OCI-LY1 (cell line): Measurements from ENCODE around the gene DYNLL1.

ENCODE experiments used
- H2AFZ ChIP-seq: fragments of 200-600 bp; sonication (generic), shearing (Covaris generic); 2 replicates; pipeline ENCODE4 v1.6.0; 2014; ENCODE audit warnings: antibody characterized with exemption, mild to moderate bottlenecking, low read length
- H3F3A ChIP-seq: fragments of 200-600 bp; sonication (generic), shearing (Covaris generic); 2 replicates; pipeline ENCODE4 v1.6.0; 2014; ENCODE audit warnings: mild to moderate bottlenecking, antibody characterized with exemption, low read length, moderate library complexity; ENCODE audit not compliant: insufficient read depth
- H3K27ac ChIP-seq: fragments of 200-600 bp; sonication (generic); 2 replicates; pipeline ENCODE4 v1.5.1; 2014; ENCODE audit warnings: low read length, mixed run types, mild to moderate bottlenecking, low read depth; ENCODE audit not compliant: poor library complexity, severe bottlenecking
- H3K27me3 ChIP-seq: fragments of 200-600 bp; sonication (generic); 2 replicates; pipeline ENCODE4 v1.6.0; 2014; ENCODE audit warnings: antibody characterized with exemption, mild to moderate bottlenecking, low read length, moderate library complexity; ENCODE audit not compliant: insufficient read depth
- H3K36me3 ChIP-seq: fragments of 200-600 bp; sonication (generic); 2 replicates; pipeline ENCODE4 v1.6.1; 2014; ENCODE audit warnings: mild to moderate bottlenecking, antibody characterized with exemption, low read length, moderate library complexity, mixed read lengths; ENCODE audit not compliant: insufficient read depth
- H3K4me1 ChIP-seq: fragments of 200-600 bp; sonication (generic); 2 replicates; pipeline ENCODE4 v1.5.1; 2014; ENCODE audit warnings: mild to moderate bottlenecking, low read length, moderate library complexity; ENCODE audit not compliant: insufficient read depth, severe bottlenecking
- H3K4me2 ChIP-seq: fragments of 200-600 bp; sonication (generic), shearing (Covaris generic); 2 replicates; pipeline ENCODE4 v1.6.1; 2014; ENCODE audit warnings: low read length
- H3K4me3 ChIP-seq: fragments of 200-600 bp; sonication (generic); 2 replicates; pipeline ENCODE4 v1.5.1; 2014; ENCODE audit warnings: low read length, low read depth, mild to moderate bottlenecking, mixed read lengths; ENCODE audit not compliant: poor library complexity, severe bottlenecking
- H3K79me2 ChIP-seq: fragments of 200-600 bp; shearing (Covaris generic); 2 replicates; pipeline ENCODE4 v1.6.1; 2016; ENCODE audit warnings: mixed run types, low read length, mixed read lengths; ENCODE audit not compliant: insufficient read depth
- H3K9ac ChIP-seq: fragments of 200-600 bp; sonication (generic), shearing (Covaris generic); 2 replicates; pipeline ENCODE4 v1.6.1; 2014; ENCODE audit warnings: mild to moderate bottlenecking, low read length, mixed read lengths
- H3K9me2 ChIP-seq: fragments of 200-600 bp; sonication (generic), shearing (Covaris generic); 2 replicates; pipeline ENCODE4 v1.6.1; 2014; ENCODE audit warnings: low read depth, mild to moderate bottlenecking, low read length, mixed read lengths
- H3K9me3 ChIP-seq: fragments of 200-600 bp; shearing (Covaris generic); 2 replicates; pipeline ENCODE4 v1.6.1; 2014; ENCODE audit warnings: low read length, mixed read lengths
- H4K20me1 ChIP-seq: fragments of 200-600 bp; sonication (generic), shearing (Covaris generic); 2 replicates; pipeline ENCODE4 v1.6.0; 2016; ENCODE audit warnings: mild to moderate bottlenecking, low read length; ENCODE audit not compliant: insufficient read depth
- CTCF ChIP-seq: fragments of 200-600 bp; sonication (generic), shearing (Covaris generic); IDR thresholded peaks from 2 replicates; pipeline ENCODE4 v1.5.1; 2017; ENCODE audit warnings: mild to moderate bottlenecking, antibody characterized with exemption, low read length, moderate library complexity, mixed read lengths
- EZH2 ChIP-seq: fragments of 200-600 bp; sonication (generic), shearing (Covaris generic); IDR thresholded peaks from 2 replicates; pipeline ENCODE4 v1.8.0; 2017; ENCODE audit warnings: borderline replicate concordance, mixed run types, mild to moderate bottlenecking, antibody characterized with exemption, low read length, moderate library complexity, mixed read lengths

Gene DYNLL1

GRCh38 chr12:120469450-120470149, 26.3 kb upstream of the DYNLL1 start, which contains the start of gene SRSF9:
TSS of gene SRSF9 (minus strand) at chr12:120469748. CDS start at chr12:120469609, 139 bp downstream.
- H3K4me2 ChIP-seq, result peak within 1 kb of the TSS; percentile 99
- H3K79me2 ChIP-seq, result peaks cover 42% of the 10 kb centered on the region
- peak within 1 kb of the TSS; percentile 94 for H3K9ac ChIP-seq
- peak within 1 kb of the TSS; percentile 98 for H3K4me3 ChIP-seq
- TF ChIP-seq CTCF (peak; percentile 85), EZH2 (no peak)
- H3K27me3 ChIP-seq, result no peaks in the 10 kb centered on the region
- peaks cover 61% of the 10 kb centered on the region for H3K4me1 ChIP-seq
- no peaks in the 10 kb centered on the region for H3K9me3 ChIP-seq
- H3K36me3 ChIP-seq, result peaks cover 33% of the 10 kb centered on the region
- peak within 1 kb of the TSS; percentile 87 for H3K27ac ChIP-seq
- 0 out of 2 replicates have a peak, but pooled peaks cover 3% of the 10 kb centered on the region for H4K20me1 ChIP-seq
- H3K9me2 ChIP-seq, result no peaks in the 10 kb centered on the region
- no peaks in the 10 kb centered on the region for H3F3A ChIP-seq
- peak within 1 kb of the TSS; percentile 60; the same call in 1 of the 2 replicates for H2AFZ ChIP-seq

GRCh38 chr12:120470150-120470784, 25.6 kb upstream of the DYNLL1 start:
- H3K4me1 ChIP-seq, result peaks cover 67% of the 10 kb centered on the region
- peak overlapping the region; percentile 60; the same call in 1 of the 2 replicates for H2AFZ ChIP-seq
- H3K27me3 ChIP-seq, result no peaks in the 10 kb centered on the region
- peak overlapping the region; percentile 98 for H3K4me3 ChIP-seq
- H3K27ac ChIP-seq, result peak overlapping the region; percentile 87
- no peaks in the 10 kb centered on the region for H3K9me2 ChIP-seq
- H3F3A ChIP-seq, result no peaks in the 10 kb centered on the region
- H3K36me3 ChIP-seq, result peaks cover 27% of the 10 kb centered on the region
- peaks cover 38% of the 10 kb centered on the region for H3K79me2 ChIP-seq
- no peak for TF ChIP-seq EZH2
- no peak for TF ChIP-seq CTCF
- H3K9me3 ChIP-seq, result no peaks in the 10 kb centered on the region
- H3K4me2 ChIP-seq, result peak overlapping the region; percentile 99
- H4K20me1 ChIP-seq, result 0 out of 2 replicates have a peak, but pooled peaks cover 3% of the 10 kb centered on the region
- peak overlapping the region; percentile 94 for H3K9ac ChIP-seq

- Histone ChIP-seq H3K4me2 (peak overlapping the region; percentile 99; the same call in 1 of the 2 replicates), H3K4me3 (no peak overlapping the region), H3K9me3 (no peaks in the 10 kb centered on the region), H3K4me1 (peaks cover 64% of the 10 kb centered on the region), H3K27ac (peak overlapping the region; percentile 11), H3K27me3 (no peaks in the 10 kb centered on the region), H3F3A (no peaks in the 10 kb centered on the region), H3K79me2 (peaks cover 16% of the 10 kb centered on the region), H3K9me2 (no peaks in the 10 kb centered on the region), H4K20me1 (no peaks in the 10 kb centered on the region), H3K36me3 (peaks cover 4% of the 10 kb centered on the region; the same call in 1 of the 2 replicates), H3K9ac (no peak overlapping the region), H2AFZ (no peak overlapping the region)
- no peak for TF ChIP-seq EZH2
- TF ChIP-seq CTCF, result no peak
These were observed 23.4 kb upstream of the DYNLL1 start for GRCh38 chr12:120472521-120472920.
